H9 (cell line): ENCODE data around the gene C3orf85. TPM values are rescaled to one million over a fixed set of nuclear protein-coding genes. Genes with fewer than 3 reads are reported as not detected.

Experiments used
- DNase-seq: peaks from one replicate; pipeline ENCODE4 v3.0.0-alpha.2; 2017
- H2AFZ ChIP-seq: one replicate; pipeline ENCODE4 v1.6.1; 2013; ENCODE audit warnings: mild to moderate bottlenecking, low read length, control low read depth, moderate library complexity
- H2AK5ac ChIP-seq: 2 replicates; pipeline ENCODE4 v1.6.1; 2013; ENCODE audit warnings: low read length, control low read depth, mixed read lengths; ENCODE audit not compliant: insufficient read length
- H2BK120ac ChIP-seq: one replicate; pipeline ENCODE4 v1.6.1; 2013; ENCODE audit warnings: low read depth, mild to moderate bottlenecking, low read length, control low read depth, inconsistent platforms; ENCODE audit not compliant: poor library complexity, severe bottlenecking
- H2BK12ac ChIP-seq: 2 replicates; pipeline ENCODE4 v1.6.1; 2013; ENCODE audit warnings: low read length, control low read depth, mixed read lengths, low read depth; ENCODE audit not compliant: insufficient read length
- H2BK15ac ChIP-seq: 2 replicates; pipeline ENCODE4 v1.6.1; 2013; ENCODE audit warnings: low read depth, low read length, control low read depth
- H2BK20ac ChIP-seq: one replicate; pipeline ENCODE4 v1.6.1; 2013; ENCODE audit warnings: low read depth, mild to moderate bottlenecking, low read length, control low read depth, inconsistent platforms; ENCODE audit not compliant: poor library complexity, severe bottlenecking
- H2BK5ac ChIP-seq: 2 replicates; pipeline ENCODE4 v1.6.1; 2013; ENCODE audit warnings: low read length, control low read depth, mixed read lengths; ENCODE audit not compliant: insufficient read length
- H3K14ac ChIP-seq: 2 replicates; pipeline ENCODE4 v1.6.1; 2013; ENCODE audit warnings: low read length, control low read depth; ENCODE audit not compliant: insufficient read depth
- H3K18ac ChIP-seq: 2 replicates; pipeline ENCODE4 v1.6.1; 2013; ENCODE audit warnings: low read depth, mild to moderate bottlenecking, mixed read lengths, low read length, control low read depth; ENCODE audit not compliant: insufficient read length
- H3K23ac ChIP-seq: 2 replicates; pipeline ENCODE4 v1.6.1; 2013; ENCODE audit warnings: low read length, control low read depth, mixed read lengths, low read depth; ENCODE audit not compliant: insufficient read length
- H3K23me2 ChIP-seq: 2 replicates; pipeline ENCODE4 v1.6.1; 2013; ENCODE audit warnings: low read depth, mild to moderate bottlenecking, mixed read lengths, low read length, control low read depth; ENCODE audit not compliant: insufficient read length, poor library complexity, severe bottlenecking
- H3K27ac ChIP-seq: 2 replicates; pipeline ENCODE4 v1.5.1; 2013; ENCODE audit warnings: low read length, control low read depth, mixed read lengths, low read depth; ENCODE audit not compliant: insufficient read length
- H3K27me3 ChIP-seq: 2 replicates; pipeline ENCODE4 v1.6.1; 2013; ENCODE audit warnings: low read length, control low read depth, inconsistent platforms; ENCODE audit not compliant: insufficient read depth
- H3K4ac ChIP-seq: 2 replicates; pipeline ENCODE4 v1.6.1; 2013; ENCODE audit warnings: low read depth, mild to moderate bottlenecking, control low read depth, inconsistent platforms, low read length, moderate library complexity
- H3K4me1 ChIP-seq: 2 replicates; pipeline ENCODE4 v1.6.1; 2013; ENCODE audit warnings: low read length, control low read depth, inconsistent platforms; ENCODE audit not compliant: insufficient read depth
- H3K4me2 ChIP-seq: 2 replicates; pipeline ENCODE4 v1.6.1; 2013; ENCODE audit warnings: low read length, control low read depth, mixed read lengths; ENCODE audit not compliant: insufficient read length, insufficient read depth
- H3K56ac ChIP-seq: 2 replicates; pipeline ENCODE4 v1.6.1; 2013; ENCODE audit warnings: low read depth, mild to moderate bottlenecking, mixed read lengths, low read length, control low read depth; ENCODE audit not compliant: insufficient read length
- H3K79me1 ChIP-seq: 2 replicates; pipeline ENCODE4 v1.6.1; 2013; ENCODE audit warnings: low read depth, mild to moderate bottlenecking, moderate library complexity, low read length, control low read depth, inconsistent platforms; ENCODE audit not compliant: insufficient read depth, poor library complexity, severe bottlenecking
- H3K79me2 ChIP-seq: 2 replicates; pipeline ENCODE4 v1.6.1; 2013; ENCODE audit warnings: low read length, control low read depth, inconsistent platforms; ENCODE audit not compliant: insufficient read depth
- H3K9ac ChIP-seq: 2 replicates; pipeline ENCODE4 v1.6.1; 2013; ENCODE audit warnings: low read length, control low read depth, mixed read lengths; ENCODE audit not compliant: insufficient read length; ENCODE audit errors: extremely low read depth
- H3K9me3 ChIP-seq: one replicate; pipeline ENCODE4 v1.6.1; 2013; ENCODE audit warnings: low read depth, low read length, inconsistent platforms; ENCODE audit not compliant: control insufficient read depth
- H3T11ph ChIP-seq: one replicate; pipeline ENCODE4 v1.6.1; 2013; ENCODE audit warnings: mild to moderate bottlenecking, low read length, control low read depth, inconsistent platforms
- H4K20me1 ChIP-seq: one replicate; pipeline ENCODE4 v1.6.1; 2013; ENCODE audit not compliant: control insufficient read depth, insufficient read length, insufficient read depth
- H4K5ac ChIP-seq: 2 replicates; pipeline ENCODE4 v1.6.1; 2013; ENCODE audit warnings: low read depth, mild to moderate bottlenecking, mixed read lengths, low read length, control low read depth; ENCODE audit not compliant: insufficient read length
- H4K8ac ChIP-seq: replicated peaks from 2 replicates; pipeline ENCODE4 v1.6.1; 2013; ENCODE audit warnings: low read length, control low read depth, mixed read lengths, low read depth; ENCODE audit not compliant: insufficient read length
- H4K91ac ChIP-seq: 2 replicates; pipeline ENCODE4 v1.6.1; 2013; ENCODE audit warnings: low read depth, mild to moderate bottlenecking, moderate library complexity, mixed read lengths, low read length, control low read depth; ENCODE audit not compliant: insufficient read length
- H3K27ac Mint-ChIP-seq, 3 experiments: 2 replicates in 2 of 3; 3 replicates in 1 of 3; pipeline ENCODE4 v1.8.0; 2020 to 2021; ENCODE audit warnings: mixed read lengths in 3 of 3, mild to moderate bottlenecking in 1 of 3, moderate library complexity in 1 of 3
- H3K27me3 Mint-ChIP-seq: 2 replicates; pipeline ENCODE4 v1.8.0; 2021; ENCODE audit warnings: low read depth, mild to moderate bottlenecking, moderate library complexity, mixed read lengths
- H3K36me3 Mint-ChIP-seq, 3 experiments: 2 replicates in 2 of 3; 3 replicates in 1 of 3; pipeline ENCODE4 v1.8.0; 2020 to 2021; ENCODE audit warnings: low read depth in 3 of 3, mixed read lengths in 3 of 3; ENCODE audit not compliant: insufficient read depth in 1 of 3
- H3K4me1 Mint-ChIP-seq, 2 experiments: 2 replicates each; pipeline ENCODE4 v1.8.0; 2020; ENCODE audit warnings: mixed read lengths in 2 of 2
- H3K4me3 Mint-ChIP-seq, 2 experiments: 2 replicates in 1 of 2; 3 replicates in 1 of 2; pipeline ENCODE4 v1.8.0; 2020 to 2021; ENCODE audit warnings: mild to moderate bottlenecking in 2 of 2, mixed read lengths in 2 of 2, moderate library complexity in 1 of 2
- H3K9me3 Mint-ChIP-seq, 2 experiments: 2 replicates in 1 of 2; 3 replicates in 1 of 2; pipeline ENCODE4 v1.8.0; 2020; ENCODE audit warnings: mild to moderate bottlenecking in 2 of 2, mixed read lengths in 2 of 2, moderate library complexity in 1 of 2
- WGBS: extraction: QIAGEN DNeasy Blood & Tissue Kit; methylation state at CpG from one replicate; pipeline ENCODE4 v1.1.7; 2013; ENCODE audit warnings: missing lambda C conversion rate, low lambda C conversion rate, mixed read lengths; ENCODE audit not compliant: insufficient read length; ENCODE audit errors: extremely low coverage; 5-methylcytosine and 5-hydroxymethylcytosine counted together
- total RNA-seq: library from RNA; stranded (reverse); gene quantifications from 2 replicates; pipeline ENCODE4 v1.2.1, GENCODE V29; 2021
- TF ChIP-seq, protein P1 (sequence below): fragments of 200-600 bp; sonication (generic); conservative IDR thresholded peaks from 3 replicates; pipeline ENCODE4 v1.8.0; 2021; ENCODE audit warnings: antibody characterized with exemption, mild to moderate bottlenecking

Gene C3orf85
- total RNA-seq, 1 experiment from 2014 or later: not detected

DNA sequence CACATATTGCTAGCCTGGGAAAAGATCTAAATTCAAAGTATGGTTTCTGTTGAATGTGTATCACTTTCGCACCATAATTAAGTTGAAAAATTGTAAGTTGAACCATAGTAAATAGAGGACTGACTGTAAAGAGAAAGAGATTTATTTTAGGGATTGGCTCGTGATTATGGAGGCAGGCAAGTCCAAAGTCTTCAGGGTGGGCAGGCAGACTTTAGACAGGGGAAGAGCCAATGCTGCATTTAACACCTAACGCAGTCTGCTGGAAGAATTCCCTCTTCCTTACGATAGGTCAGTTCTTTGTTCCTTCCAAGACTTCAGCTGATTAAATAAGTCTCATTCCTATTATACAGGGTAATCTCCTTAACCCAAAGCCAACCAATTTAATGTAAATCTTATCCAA is 15.8 kb downstream of the C3orf85 start:
- no peaks in the 10 kb centered on the region; the same call in 1 of the 2 replicates for H3K4me1 ChIP-seq
- H4K8ac ChIP-seq: no peak overlapping the region
- H2BK12ac ChIP-seq: no peak overlapping the region
- no peak overlapping the region for H3K4me2 ChIP-seq
- no peak overlapping the region for H2AFZ ChIP-seq
- Mint-ChIP-seq H3K4me3 (no peak overlapping the region), H3K36me3 (no peaks in the 10 kb centered on the region), H3K27ac (no peak overlapping the region), H3K4me1 (peaks cover 5 to 12% of the 10 kb centered on the region in 2 experiments), H3K9me3 (no peaks in the 10 kb centered on the region), H3K27me3 (no peaks in the 10 kb centered on the region)
- no peaks in the 10 kb centered on the region for H3K9me3 ChIP-seq
- DNase-seq: no peak
- no peaks in the 10 kb centered on the region for H4K20me1 ChIP-seq
- no peak overlapping the region for H4K91ac ChIP-seq
- TF ChIP-seq, protein P1, sequence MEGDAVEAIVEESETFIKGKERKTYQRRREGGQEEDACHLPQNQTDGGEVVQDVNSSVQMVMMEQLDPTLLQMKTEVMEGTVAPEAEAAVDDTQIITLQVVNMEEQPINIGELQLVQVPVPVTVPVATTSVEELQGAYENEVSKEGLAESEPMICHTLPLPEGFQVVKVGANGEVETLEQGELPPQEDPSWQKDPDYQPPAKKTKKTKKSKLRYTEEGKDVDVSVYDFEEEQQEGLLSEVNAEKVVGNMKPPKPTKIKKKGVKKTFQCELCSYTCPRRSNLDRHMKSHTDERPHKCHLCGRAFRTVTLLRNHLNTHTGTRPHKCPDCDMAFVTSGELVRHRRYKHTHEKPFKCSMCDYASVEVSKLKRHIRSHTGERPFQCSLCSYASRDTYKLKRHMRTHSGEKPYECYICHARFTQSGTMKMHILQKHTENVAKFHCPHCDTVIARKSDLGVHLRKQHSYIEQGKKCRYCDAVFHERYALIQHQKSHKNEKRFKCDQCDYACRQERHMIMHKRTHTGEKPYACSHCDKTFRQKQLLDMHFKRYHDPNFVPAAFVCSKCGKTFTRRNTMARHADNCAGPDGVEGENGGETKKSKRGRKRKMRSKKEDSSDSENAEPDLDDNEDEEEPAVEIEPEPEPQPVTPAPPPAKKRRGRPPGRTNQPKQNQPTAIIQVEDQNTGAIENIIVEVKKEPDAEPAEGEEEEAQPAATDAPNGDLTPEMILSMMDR: no peak
- no CpG with 5 or more reads among the region's 4 CpGs for WGBS
- no peak overlapping the region for H4K5ac ChIP-seq
- H2BK120ac ChIP-seq: no peak overlapping the region
- no peak overlapping the region for H3K4ac ChIP-seq
- H3K23ac ChIP-seq: no peak overlapping the region
- H2BK20ac ChIP-seq: no peak overlapping the region
- H3K23me2 ChIP-seq: no peaks in the 10 kb centered on the region
- no peak overlapping the region for H3K14ac ChIP-seq
- no peak overlapping the region for H3K9ac ChIP-seq
- no peak overlapping the region for H3K27ac ChIP-seq
- no peaks in the 10 kb centered on the region for H3K79me2 ChIP-seq
- no peaks in the 10 kb centered on the region for H3K27me3 ChIP-seq
- H3K56ac ChIP-seq: no peak overlapping the region
- no peak overlapping the region for H3T11ph ChIP-seq
- no peak overlapping the region for H2AK5ac ChIP-seq
- H2BK5ac ChIP-seq: no peak overlapping the region
- no peak overlapping the region for H3K18ac ChIP-seq
- no peaks in the 10 kb centered on the region for H3K79me1 ChIP-seq
- no peak overlapping the region for H2BK15ac ChIP-seq
